Breast epithelium (tissue), 3 donors: ENCODE results near the gene SLC25A48.

Experiments used
- POLR2A ChIP-seq: fragments of 450-650 bp; IDR thresholded peaks from one replicate; pipeline ENCODE4 v1.6.1; 2016; ENCODE audit warnings: antibody characterized with exemption, mild to moderate bottlenecking, moderate library complexity
- POLR2AphosphoS5 ChIP-seq, 3 donors: sonication (generic); formaldehyde crosslinking; IDR thresholded peaks; one replicate each; pipeline ENCODE4 v1.6.1; 2017; ENCODE audit warnings: antibody characterized with exemption in 3 of 3
- TF ChIP-seq, protein P1 (sequence below), 3 donors: fragments of 450-650 bp; IDR thresholded peaks; one replicate each; pipeline ENCODE4 v1.5.1; 2016 to 2017; ENCODE audit warnings: antibody characterized with exemption in 3 of 3, mild to moderate bottlenecking in 3 of 3, moderate library complexity in 3 of 3

DNA sequence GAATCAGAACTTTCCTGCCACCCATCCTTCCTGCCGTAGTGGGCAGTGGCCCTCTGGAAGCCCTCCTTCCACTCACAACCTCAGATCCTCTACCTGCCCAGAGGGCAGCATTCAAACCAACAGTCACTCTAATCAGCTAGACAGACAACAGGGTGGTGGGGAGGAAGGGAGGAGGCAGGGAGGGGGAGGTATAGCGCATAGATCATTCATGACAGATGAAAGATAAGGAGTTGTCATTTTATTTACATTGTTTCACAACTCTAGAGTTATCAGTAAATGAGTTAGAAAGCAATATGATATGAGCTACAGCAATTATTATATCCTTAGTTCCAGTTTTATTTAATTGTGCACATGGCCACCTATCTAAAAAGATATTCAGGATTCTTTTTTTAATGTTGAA is 60.3 kb downstream of the SLC25A48 start:
- TF ChIP-seq, protein P1, sequence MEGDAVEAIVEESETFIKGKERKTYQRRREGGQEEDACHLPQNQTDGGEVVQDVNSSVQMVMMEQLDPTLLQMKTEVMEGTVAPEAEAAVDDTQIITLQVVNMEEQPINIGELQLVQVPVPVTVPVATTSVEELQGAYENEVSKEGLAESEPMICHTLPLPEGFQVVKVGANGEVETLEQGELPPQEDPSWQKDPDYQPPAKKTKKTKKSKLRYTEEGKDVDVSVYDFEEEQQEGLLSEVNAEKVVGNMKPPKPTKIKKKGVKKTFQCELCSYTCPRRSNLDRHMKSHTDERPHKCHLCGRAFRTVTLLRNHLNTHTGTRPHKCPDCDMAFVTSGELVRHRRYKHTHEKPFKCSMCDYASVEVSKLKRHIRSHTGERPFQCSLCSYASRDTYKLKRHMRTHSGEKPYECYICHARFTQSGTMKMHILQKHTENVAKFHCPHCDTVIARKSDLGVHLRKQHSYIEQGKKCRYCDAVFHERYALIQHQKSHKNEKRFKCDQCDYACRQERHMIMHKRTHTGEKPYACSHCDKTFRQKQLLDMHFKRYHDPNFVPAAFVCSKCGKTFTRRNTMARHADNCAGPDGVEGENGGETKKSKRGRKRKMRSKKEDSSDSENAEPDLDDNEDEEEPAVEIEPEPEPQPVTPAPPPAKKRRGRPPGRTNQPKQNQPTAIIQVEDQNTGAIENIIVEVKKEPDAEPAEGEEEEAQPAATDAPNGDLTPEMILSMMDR (IDR thresholded peaks at IDR 0.05): no peak
- TF ChIP-seq POLR2AphosphoS5 (IDR thresholded peaks at IDR 0.05) (no peak), POLR2A (no peak)
